Subcutaneous adipose tissue (tissue), 4 donors: ENCODE data around the gene BARHL2. TPM values are rescaled to one million over a fixed set of nuclear protein-coding genes. Genes with fewer than 3 reads are reported as not detected.

Source experiments
- total RNA-seq, 4 donors: library from RNA; depleted of rRNA; stranded (reverse); fragments of >200 nt; gene quantifications; one replicate each; pipeline ENCODE4 v1.1.0, GENCODE V29; 2016
- TF ChIP-seq, protein P1 (sequence below): fragments of 450-650 bp; IDR thresholded peaks from one replicate; pipeline ENCODE4 v1.5.1; 2016; ENCODE audit warnings: low read depth, mild to moderate bottlenecking, control low read depth, antibody characterized with exemption, moderate library complexity

BARHL2 gene
- total RNA-seq, 4 donors from 2014 or later = not detected

DNA sequence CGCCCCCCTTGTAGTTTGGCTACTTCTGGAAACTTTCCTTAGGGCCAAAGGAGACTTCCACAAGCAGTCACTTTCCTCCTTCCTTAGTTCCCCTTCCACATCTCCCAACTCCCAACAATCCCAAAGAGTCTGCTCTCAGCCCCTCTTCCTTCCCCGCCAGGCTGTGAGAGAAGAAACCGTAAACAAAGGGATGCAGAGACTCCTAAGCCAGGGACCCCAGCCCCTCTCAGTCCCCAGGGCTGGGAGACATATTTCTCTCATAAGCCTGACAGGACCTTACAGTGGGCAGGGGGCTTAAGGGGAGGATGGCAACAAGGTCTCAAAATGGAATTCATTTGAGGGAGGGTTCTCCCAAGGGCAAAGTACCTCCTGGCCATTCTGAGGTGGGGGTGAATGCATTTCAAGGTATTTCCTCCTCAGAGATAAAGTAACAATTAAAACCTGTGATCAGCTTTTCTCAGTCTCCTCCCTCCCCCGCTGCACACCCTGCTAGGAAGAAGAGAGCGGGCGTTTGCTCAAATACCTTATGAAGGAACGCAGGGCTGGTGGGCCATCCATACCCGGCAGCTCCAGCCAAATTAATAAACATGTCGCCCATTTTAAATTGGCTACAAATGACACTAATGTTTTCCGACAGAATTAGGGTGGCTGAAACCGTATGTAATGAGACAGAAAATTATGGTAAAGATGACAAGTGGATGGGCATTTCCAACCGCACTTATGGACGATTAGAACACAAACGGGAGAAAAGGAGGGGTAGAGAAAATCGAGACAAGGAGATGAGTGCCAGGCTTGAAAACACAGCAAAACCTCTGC, 4.0 kb downstream of the BARHL2 start:
- TF ChIP-seq, protein P1, sequence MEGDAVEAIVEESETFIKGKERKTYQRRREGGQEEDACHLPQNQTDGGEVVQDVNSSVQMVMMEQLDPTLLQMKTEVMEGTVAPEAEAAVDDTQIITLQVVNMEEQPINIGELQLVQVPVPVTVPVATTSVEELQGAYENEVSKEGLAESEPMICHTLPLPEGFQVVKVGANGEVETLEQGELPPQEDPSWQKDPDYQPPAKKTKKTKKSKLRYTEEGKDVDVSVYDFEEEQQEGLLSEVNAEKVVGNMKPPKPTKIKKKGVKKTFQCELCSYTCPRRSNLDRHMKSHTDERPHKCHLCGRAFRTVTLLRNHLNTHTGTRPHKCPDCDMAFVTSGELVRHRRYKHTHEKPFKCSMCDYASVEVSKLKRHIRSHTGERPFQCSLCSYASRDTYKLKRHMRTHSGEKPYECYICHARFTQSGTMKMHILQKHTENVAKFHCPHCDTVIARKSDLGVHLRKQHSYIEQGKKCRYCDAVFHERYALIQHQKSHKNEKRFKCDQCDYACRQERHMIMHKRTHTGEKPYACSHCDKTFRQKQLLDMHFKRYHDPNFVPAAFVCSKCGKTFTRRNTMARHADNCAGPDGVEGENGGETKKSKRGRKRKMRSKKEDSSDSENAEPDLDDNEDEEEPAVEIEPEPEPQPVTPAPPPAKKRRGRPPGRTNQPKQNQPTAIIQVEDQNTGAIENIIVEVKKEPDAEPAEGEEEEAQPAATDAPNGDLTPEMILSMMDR = no peak

GRCh38 chr1:90712153-90712856, 4.8 kb downstream of the BARHL2 start:
- TF ChIP-seq, protein P1 = no peak

GRCh38 chr1:90711696-90712095, 5.4 kb downstream of the BARHL2 start:
- TF ChIP-seq, protein P1 = no peak

DNA sequence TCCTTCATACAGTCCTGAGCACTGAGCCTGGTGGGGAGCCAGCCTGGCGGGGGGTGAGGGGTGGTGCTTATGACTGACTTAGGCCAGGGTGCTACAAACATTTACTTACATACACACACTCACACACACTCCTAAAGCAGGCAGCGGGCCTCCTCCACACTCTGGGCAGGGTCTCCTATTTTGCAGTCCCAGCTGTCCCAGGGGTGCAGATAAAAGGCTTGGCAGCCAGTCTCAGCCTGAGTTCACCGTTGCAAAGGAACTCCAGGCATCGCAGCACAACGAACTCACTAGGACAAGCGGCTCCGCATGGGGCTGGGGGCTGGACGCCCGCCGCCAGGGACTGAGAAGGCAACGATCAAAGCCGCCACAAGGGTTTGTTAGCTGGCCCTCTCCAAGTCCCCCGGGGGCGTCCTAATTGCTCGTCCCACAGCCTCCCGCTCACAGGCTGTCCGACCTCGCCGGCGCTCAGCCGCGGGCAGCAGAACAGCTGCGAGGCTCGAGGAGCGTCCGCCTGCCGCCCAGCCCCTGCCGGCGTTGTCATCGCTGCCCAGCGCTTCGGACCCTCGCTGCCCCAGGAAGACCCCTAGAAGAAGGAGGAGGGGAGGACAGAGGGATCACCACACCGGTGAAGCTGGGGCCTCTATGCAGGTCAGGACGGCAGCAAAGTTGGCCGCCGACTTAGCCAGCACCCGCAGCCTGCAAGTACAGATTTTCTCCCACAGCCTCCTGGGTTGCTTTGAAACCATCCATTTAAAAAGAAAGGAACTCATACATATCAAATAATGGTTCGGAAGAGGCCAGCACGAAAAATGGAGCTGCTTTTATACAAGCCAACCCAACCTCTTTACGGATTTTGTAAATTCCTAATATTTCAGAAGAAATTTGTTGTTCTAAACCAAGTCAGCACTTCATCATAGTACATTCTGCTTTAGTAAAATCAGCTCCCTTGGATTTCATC, 6.2 kb downstream of the BARHL2 start:
- TF ChIP-seq, protein P1 = no peak

GRCh38 chr1:90709535-90709934, 7.6 kb downstream of the BARHL2 start:
- TF ChIP-seq, protein P1 = no peak

DNA sequence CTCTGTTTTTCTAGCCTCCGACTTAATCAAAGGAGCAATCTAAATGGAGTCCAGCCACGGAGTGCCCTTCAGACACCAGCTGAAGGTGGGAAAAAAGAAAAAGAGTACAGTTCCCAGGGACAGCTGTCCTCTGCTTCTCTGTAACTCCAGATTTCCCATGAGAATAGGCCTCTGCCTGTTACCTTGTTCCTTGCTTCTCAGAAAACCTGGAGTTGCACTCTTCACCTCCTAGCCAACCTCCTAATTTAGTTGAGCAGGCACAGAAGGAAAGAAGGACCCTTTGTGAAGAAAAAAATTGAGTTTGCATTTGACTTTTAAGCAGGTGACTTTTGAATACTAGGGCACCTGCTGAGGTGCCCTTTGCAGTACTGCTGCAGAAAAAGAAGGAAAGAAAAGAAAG, 8.3 kb downstream of the BARHL2 start:
- TF ChIP-seq, protein P1 = no peak
